AG04450 (cell line): Measurements from ENCODE around the gene ROBO1. TPM values are rescaled to one million over a fixed set of nuclear protein-coding genes. Genes with fewer than 3 reads are reported as not detected.

Source experiments
- CTCF ChIA-PET: fragments of 300-600, 350-600 bp; formaldehyde crosslinking; extraction: SDS; loops from one replicate; lab custom pipeline; 2022; ENCODE audit warnings: antibody characterized with exemption, inconsistent platforms; lab: Charles Lee
- POLR2A ChIA-PET: fragments of 350-600 bp; formaldehyde crosslinking; extraction: SDS; loops from one replicate; lab custom pipeline; 2021; ENCODE audit warnings: antibody characterized with exemption, inconsistent platforms; lab: Yijun Ruan, JAX
- DNase-seq: peaks from one replicate; pipeline ENCODE4 v3.0.0-alpha.2; 2011; ENCODE audit warnings: low read depth, low spot score
- H3K27ac ChIP-seq: one replicate; pipeline ENCODE4 v1.5.1; 2012; ENCODE audit warnings: low read depth, low read length, control low read depth
- H3K27me3 ChIP-seq: one replicate; pipeline ENCODE4 v1.6.0; 2012; ENCODE audit warnings: low read length; ENCODE audit not compliant: control insufficient read depth, insufficient read depth
- H3K4me3 ChIP-seq: 2 replicates; pipeline ENCODE4 v1.5.1; 2011; ENCODE audit warnings: mild to moderate bottlenecking, low read depth, low read length, control low read depth
- H3K9me3 ChIP-seq: 2 replicates; pipeline ENCODE4 v1.5.1; 2012; ENCODE audit warnings: low read length; ENCODE audit not compliant: control insufficient read depth, insufficient read depth
- polyA plus RNA-seq: library from polyadenylated mRNA; depleted of rRNA; stranded (reverse); fragments of >200 nt; gene quantifications from 2 replicates; pipeline ENCODE4 v1.2.3, GENCODE V29; 2011
- TF ChIP-seq, protein P1 (sequence below): IDR thresholded peaks from 2 replicates; pipeline ENCODE4 v1.5.1; 2011; ENCODE audit warnings: low read depth, low read length, control low read depth, inconsistent platforms

The ROBO1 gene
- polyA plus RNA-seq, 1 experiment, result 66.0 TPM

DNA sequence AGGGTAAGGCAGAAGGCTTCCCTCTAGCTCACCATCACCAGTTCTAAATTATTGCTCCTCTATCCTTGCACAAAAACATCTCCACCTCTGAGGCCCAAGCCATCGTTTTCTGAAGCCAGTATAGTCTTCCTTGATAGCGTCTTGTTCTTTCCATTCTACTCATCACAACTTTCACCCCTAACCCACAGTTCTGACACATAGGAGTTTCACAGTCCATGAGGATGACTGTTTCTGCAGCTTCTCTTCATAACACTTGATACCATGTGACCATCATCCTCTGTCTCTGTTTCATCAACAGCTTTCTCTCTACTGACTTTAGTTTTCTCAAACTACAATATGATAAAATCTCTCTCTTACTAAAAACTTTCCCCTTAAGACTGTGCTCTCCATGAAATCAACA lies 1166.5 kb downstream of the ROBO1 start:
- DNase-seq, result no peak
- H3K4me3 ChIP-seq, result no peak overlapping the region
- ChIA-PET CTCF (interaction anchor here (0.8 kb wide), 1 partner anchor 917 kb away, joined by 3 read pairs; no protein-coding TSS in a partner anchor), POLR2A (no interaction called here)
- TF ChIP-seq, protein P1, sequence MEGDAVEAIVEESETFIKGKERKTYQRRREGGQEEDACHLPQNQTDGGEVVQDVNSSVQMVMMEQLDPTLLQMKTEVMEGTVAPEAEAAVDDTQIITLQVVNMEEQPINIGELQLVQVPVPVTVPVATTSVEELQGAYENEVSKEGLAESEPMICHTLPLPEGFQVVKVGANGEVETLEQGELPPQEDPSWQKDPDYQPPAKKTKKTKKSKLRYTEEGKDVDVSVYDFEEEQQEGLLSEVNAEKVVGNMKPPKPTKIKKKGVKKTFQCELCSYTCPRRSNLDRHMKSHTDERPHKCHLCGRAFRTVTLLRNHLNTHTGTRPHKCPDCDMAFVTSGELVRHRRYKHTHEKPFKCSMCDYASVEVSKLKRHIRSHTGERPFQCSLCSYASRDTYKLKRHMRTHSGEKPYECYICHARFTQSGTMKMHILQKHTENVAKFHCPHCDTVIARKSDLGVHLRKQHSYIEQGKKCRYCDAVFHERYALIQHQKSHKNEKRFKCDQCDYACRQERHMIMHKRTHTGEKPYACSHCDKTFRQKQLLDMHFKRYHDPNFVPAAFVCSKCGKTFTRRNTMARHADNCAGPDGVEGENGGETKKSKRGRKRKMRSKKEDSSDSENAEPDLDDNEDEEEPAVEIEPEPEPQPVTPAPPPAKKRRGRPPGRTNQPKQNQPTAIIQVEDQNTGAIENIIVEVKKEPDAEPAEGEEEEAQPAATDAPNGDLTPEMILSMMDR, result no peak
- H3K27me3 ChIP-seq, result no peaks in the 10 kb centered on the region
- H3K9me3 ChIP-seq, result no peaks in the 10 kb centered on the region
- H3K27ac ChIP-seq, result no peak overlapping the region

DNA sequence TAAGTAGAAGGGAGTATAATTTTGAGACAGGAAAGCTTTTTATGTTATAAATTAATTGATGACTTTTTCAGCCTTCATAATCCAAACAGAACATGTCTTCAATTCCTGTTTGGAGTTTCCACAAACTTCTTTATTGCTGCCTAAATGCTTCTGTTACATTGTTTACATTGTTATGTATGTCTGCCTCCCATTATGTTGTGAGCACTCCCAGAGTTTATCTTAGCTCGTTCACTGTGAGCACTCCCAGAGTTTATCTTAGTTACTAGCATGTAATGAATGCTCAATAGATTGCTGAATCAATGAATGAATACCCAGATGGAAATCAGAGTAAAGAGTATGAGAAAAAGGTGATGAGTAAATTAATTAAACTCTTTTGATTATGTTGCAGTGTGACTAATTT lies 1178.0 kb downstream of the ROBO1 start:
- TF ChIP-seq, protein P1, result no peak
- CTCF ChIA-PET, result no interaction called here

DNA sequence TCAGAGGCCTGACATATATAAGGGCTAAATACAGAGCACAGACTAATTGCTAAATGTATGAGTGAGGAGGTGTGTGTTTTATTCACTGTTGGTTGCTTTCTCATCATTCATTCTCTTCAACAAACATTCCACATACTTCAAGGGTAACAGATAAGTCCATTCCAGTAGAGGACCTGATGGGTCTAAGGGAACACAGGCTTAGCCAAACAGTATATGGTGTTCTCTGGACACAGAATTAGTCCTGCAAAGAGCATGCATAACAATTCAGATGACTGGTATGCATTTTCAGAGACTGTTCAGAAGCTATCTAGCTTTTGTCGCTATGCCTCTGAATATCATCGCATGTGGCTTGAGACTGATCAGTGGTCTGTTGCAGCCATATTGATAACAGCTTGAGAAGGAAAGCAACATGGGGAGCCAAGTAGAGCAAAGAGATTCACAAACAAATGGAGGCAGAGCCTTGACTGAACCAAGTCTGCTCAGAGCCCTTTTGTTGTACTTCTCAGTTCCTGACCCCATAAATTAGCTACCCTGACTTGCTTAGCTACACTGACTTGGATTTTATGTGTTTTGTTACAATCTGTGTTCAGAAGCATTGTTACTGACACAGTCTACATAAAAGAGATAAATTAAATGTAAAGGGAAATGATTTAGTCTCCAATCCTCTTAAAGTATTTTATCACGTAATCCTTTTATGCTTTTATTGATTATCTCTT lies 1178.7 kb downstream of the ROBO1 start:
- TF ChIP-seq, protein P1, result no peak
- no peaks in the 10 kb centered on the region for H3K9me3 ChIP-seq
- no peaks in the 10 kb centered on the region for H3K27me3 ChIP-seq
- DNase-seq, result no peak
- H3K27ac ChIP-seq, result no peak overlapping the region
- H3K4me3 ChIP-seq, result no peak overlapping the region
- ChIA-PET CTCF (no interaction called here), POLR2A (no interaction called here)

More for the DNA sequence above, 1178.0 kb downstream of the ROBO1 start:
- H3K4me3 ChIP-seq, result no peak overlapping the region
- POLR2A ChIA-PET, result no interaction called here
- DNase-seq, result no peak
- no peaks in the 10 kb centered on the region for H3K9me3 ChIP-seq
- H3K27ac ChIP-seq, result no peak overlapping the region
- H3K27me3 ChIP-seq, result no peaks in the 10 kb centered on the region

DNA sequence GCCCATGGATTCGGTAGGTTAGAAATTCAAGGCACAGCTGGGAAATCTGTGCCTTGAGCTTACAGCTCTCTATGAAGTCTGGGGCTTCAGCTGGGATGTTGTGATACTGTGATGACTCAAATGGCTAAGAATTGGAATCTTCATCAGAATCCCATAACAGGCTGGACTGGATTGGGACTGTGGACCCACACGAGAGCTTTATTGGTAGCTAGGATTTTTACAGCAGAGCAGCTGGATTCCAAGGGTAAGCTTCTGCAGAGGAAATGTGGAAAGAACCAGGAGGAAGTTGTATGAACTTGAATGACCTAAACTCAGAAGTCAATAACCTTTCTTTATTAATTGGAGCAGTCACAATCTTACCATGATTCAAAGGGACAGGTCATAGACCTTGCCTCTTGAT lies 1187.1 kb downstream of the ROBO1 start:
- ChIA-PET CTCF (no interaction called here), POLR2A (no interaction called here)
- no peak overlapping the region for H3K4me3 ChIP-seq
- H3K27me3 ChIP-seq, result no peaks in the 10 kb centered on the region
- no peak for DNase-seq
- TF ChIP-seq, protein P1, result no peak
- H3K9me3 ChIP-seq, result no peaks in the 10 kb centered on the region
- H3K27ac ChIP-seq, result no peak overlapping the region

DNA sequence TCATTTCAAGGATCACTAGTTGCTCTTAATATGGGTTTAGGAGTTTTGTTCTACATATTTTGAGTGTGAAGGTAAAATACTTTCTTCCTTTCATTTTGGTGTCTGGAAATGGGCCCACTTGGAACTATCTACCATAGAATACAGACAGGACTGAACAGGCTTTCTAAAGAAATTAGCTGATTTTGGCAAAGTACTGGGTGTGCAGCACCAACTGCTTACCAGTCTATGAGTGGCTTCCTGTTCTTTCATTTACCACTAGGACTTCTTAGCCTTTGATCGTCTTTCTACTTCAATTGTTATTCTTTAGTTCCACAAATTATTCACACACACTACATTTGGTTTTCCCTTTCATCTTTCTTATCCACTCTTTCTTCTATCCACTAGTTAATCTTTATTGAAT lies 1196.3 kb downstream of the ROBO1 start:
- Histone ChIP-seq H3K4me3 (no peak overlapping the region), H3K9me3 (no peaks in the 10 kb centered on the region), H3K27ac (no peak overlapping the region), H3K27me3 (no peaks in the 10 kb centered on the region)
- ChIA-PET CTCF (no interaction called here), POLR2A (no interaction called here)
- no peak for DNase-seq
- TF ChIP-seq, protein P1, result no peak
